Mucosa of stomach (tissue), 1 donor: Measurements from ENCODE around the gene MCEMP1.
A peak's percentile ranks its signal among the peaks of the same experiment; 100 is the strongest.

Experiments used
- H3K27me3 ChIP-seq: one replicate; pipeline ENCODE4 v1.7.0; 2013; ENCODE audit warnings: mild to moderate bottlenecking, low read length; ENCODE audit not compliant: control insufficient read depth, insufficient read depth
- H3K36me3 ChIP-seq: one replicate; pipeline ENCODE4 v1.7.0; 2013; ENCODE audit warnings: low read length; ENCODE audit not compliant: control insufficient read depth, insufficient read depth
- H3K4me1 ChIP-seq: one replicate; pipeline ENCODE4 v1.7.0; 2013; ENCODE audit warnings: mild to moderate bottlenecking, low read length; ENCODE audit not compliant: control insufficient read depth, insufficient read depth
- H3K4me3 ChIP-seq: one replicate; pipeline ENCODE4 v1.7.0; 2013; ENCODE audit warnings: low read length
- H3K9ac ChIP-seq: one replicate; pipeline ENCODE4 v1.7.0; 2013; ENCODE audit warnings: mild to moderate bottlenecking, low read length, moderate library complexity
- H3K9me3 ChIP-seq: one replicate; pipeline ENCODE4 v1.7.0; 2013; ENCODE audit warnings: mild to moderate bottlenecking, low read length, moderate library complexity; ENCODE audit not compliant: control insufficient read depth
- donor health status: Pancreatic carcinoma.

MCEMP1 gene

GRCh38 chr19:7678971-7679751 is 2.3 kb downstream of the MCEMP1 start:
- Histone ChIP-seq H3K4me1 (peaks cover 11% of the 10 kb centered on the region), H3K9ac (no peak overlapping the region), H3K27me3 (peaks cover 23% of the 10 kb centered on the region), H3K4me3 (no peak overlapping the region), H3K36me3 (no peaks in the 10 kb centered on the region), H3K9me3 (no peaks in the 10 kb centered on the region)

DNA sequence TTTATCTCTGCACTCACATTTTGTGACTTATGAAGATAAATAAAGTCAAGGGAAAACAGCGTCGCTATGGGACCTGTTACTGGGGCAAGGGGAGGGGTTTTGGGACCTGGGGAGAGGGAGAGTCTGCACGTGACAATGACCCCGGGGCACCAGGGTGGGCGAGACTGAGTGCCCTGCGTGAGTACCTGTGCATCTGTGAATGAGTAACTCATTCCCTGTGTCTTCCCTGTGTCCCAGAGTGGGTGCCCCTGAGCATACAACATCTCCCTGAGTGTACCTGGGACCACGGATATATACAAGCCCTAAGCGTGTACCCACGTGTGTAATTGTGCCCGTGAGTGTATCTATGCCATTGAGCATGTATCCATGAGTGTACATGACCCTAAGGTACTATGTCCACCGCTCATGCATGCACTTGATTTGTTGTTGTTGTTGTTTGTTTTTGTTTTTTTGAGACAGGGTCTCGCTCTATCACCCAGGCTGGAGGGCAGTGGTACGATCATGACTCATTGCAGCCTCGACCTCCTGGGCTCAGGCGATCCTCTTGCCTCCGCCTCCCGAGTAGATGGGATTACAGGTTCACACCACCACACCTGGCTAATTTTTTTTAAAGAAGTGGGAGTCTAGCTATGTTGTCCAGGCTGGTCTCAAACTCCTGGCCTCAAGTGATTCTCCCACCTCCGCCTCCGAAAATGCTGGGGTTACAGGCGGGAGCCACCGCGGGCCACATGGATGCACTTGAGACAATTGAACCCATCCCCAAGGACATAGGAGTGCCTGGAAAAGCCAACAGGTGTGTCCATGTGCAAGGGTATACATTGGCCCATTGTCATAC is 3.1 kb downstream of the MCEMP1 start:
- no peaks in the 10 kb centered on the region for H3K36me3 ChIP-seq
- peak overlapping the region; percentile 93 for H3K9ac ChIP-seq
- no peaks in the 10 kb centered on the region for H3K9me3 ChIP-seq
- peaks cover 23% of the 10 kb centered on the region for H3K27me3 ChIP-seq
- H3K4me1 ChIP-seq: peaks cover 10% of the 10 kb centered on the region
- H3K4me3 ChIP-seq: peak overlapping the region; percentile 72

- Histone ChIP-seq H3K36me3 (no peaks in the 10 kb centered on the region), H3K4me3 (peak within 1 kb of the TSS; percentile 72), H3K9ac (peak within 1 kb of the TSS; percentile 93), H3K4me1 (peaks cover 10% of the 10 kb centered on the region), H3K27me3 (peaks cover 23% of the 10 kb centered on the region), H3K9me3 (no peaks in the 10 kb centered on the region)
These were observed 3.9 kb downstream of the MCEMP1 start, which contains the start of gene TRAPPC5 for GRCh38 chr19:7680606-7681339. TRAPPC5 (plus strand) TSS chr19:7680833; CDS start chr19:7682254, 1,421 bp downstream.

GRCh38 chr19:7681340-7682174 is 4.7 kb downstream of the MCEMP1 start:
- H3K4me1 ChIP-seq: peaks cover 10% of the 10 kb centered on the region
- H3K9me3 ChIP-seq: no peaks in the 10 kb centered on the region

GRCh38 chr19:7682175-7682855 is 5.4 kb downstream of the MCEMP1 start:
- H3K4me3 ChIP-seq: peak overlapping the region; percentile 72
- peak overlapping the region; percentile 93 for H3K9ac ChIP-seq

More at GRCh38 chr19:7681340-7682174, 4.7 kb downstream of the MCEMP1 start:
- Histone ChIP-seq H3K36me3 (no peaks in the 10 kb centered on the region), H3K27me3 (peaks cover 15% of the 10 kb centered on the region), H3K9ac (peak overlapping the region; percentile 93), H3K4me3 (peak overlapping the region; percentile 72)

GRCh38 chr19:7685546-7686445 is 8.9 kb downstream of the MCEMP1 start:
- Histone ChIP-seq H3K9me3 (no peaks in the 10 kb centered on the region), H3K4me1 (peaks cover 10% of the 10 kb centered on the region), H3K4me3 (no peak overlapping the region), H3K36me3 (no peaks in the 10 kb centered on the region), H3K27me3 (peaks cover 17% of the 10 kb centered on the region), H3K9ac (no peak overlapping the region)

More at GRCh38 chr19:7682175-7682855, 5.4 kb downstream of the MCEMP1 start:
- peaks cover 15% of the 10 kb centered on the region for H3K27me3 ChIP-seq
- peaks cover 10% of the 10 kb centered on the region for H3K4me1 ChIP-seq
- no peaks in the 10 kb centered on the region for H3K36me3 ChIP-seq
- no peaks in the 10 kb centered on the region for H3K9me3 ChIP-seq

DNA sequence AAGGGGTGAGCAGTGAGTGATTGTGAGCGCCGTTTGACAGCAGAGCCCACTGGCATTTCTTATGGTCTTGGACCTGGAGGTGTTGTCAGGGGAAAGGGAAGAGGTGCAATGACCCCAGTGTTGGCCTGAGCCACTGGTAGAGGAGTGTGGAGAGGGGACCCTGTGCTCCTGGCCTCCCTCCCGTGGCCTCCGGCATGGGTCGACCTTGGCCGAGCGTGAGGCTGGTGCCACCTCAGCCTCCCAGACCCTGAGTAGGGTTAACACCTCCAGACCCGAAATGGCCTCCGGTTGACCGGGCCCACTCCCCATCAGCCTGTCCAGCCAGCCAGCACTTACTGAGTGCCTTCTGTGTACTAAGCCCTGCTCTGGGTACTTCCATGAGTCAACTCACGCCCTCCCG is 10.3 kb downstream of the MCEMP1 start:
- no peaks in the 10 kb centered on the region for H3K36me3 ChIP-seq
- H3K9me3 ChIP-seq: no peaks in the 10 kb centered on the region
- no peak overlapping the region for H3K9ac ChIP-seq
- peaks cover 17% of the 10 kb centered on the region for H3K27me3 ChIP-seq
- peaks cover under 1% of the 10 kb centered on the region for H3K4me1 ChIP-seq
- no peak overlapping the region for H3K4me3 ChIP-seq

DNA sequence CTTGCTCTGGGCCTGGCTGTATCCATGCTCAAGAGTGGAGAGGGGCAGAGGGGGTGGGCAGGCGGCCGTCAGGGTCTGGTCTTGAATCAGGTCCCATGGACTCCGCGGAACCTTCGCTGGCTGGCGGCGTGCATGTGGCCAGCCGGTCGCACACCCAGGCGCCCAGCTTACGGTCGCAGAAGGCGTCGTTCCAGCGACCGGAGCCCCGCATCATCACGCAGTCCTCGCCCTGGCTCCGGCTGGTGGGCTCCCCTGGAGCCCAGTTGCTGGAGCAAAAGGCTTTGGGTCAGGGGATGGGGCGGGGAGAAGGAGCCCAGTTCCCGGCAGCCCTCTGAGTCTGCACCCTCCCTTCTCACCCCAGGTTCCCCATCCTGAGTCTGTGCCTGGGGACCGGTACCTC is 12.3 kb downstream of the MCEMP1 start:
- no peak overlapping the region for H3K9ac ChIP-seq
- H3K4me3 ChIP-seq: no peak overlapping the region
- H3K4me1 ChIP-seq: no peaks in the 10 kb centered on the region
- no peaks in the 10 kb centered on the region for H3K9me3 ChIP-seq
- no peaks in the 10 kb centered on the region for H3K36me3 ChIP-seq
- peaks cover 17% of the 10 kb centered on the region for H3K27me3 ChIP-seq

DNA sequence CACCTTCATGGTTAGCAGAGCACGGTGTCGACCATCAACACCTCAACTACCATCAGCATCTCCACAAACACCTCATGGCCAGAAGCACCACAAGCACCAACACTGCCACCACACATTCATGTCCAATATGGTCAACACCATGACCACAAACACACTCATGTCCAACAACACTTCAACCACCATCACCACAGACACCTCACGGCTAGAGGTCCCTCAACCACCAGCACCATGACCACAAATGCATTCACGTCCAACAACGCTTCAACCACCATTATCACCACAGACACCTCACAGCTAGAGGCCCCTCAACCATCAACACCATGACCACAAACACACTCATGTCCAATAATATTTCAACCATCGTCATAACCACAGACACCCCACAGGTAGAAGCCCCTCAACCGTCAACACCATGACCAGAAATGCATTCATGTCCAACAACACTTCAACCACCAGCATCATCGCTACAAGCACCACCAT is 13.9 kb downstream of the MCEMP1 start:
- H3K27me3 ChIP-seq: peaks cover 17% of the 10 kb centered on the region
- H3K36me3 ChIP-seq: no peaks in the 10 kb centered on the region
- H3K4me3 ChIP-seq: no peak overlapping the region
- H3K4me1 ChIP-seq: no peaks in the 10 kb centered on the region
- no peaks in the 10 kb centered on the region for H3K9me3 ChIP-seq
- H3K9ac ChIP-seq: no peak overlapping the region

- no peaks in the 10 kb centered on the region for H3K9me3 ChIP-seq
- peaks cover 17% of the 10 kb centered on the region for H3K27me3 ChIP-seq
- no peak overlapping the region for H3K4me3 ChIP-seq
- H3K9ac ChIP-seq: no peak overlapping the region
- H3K4me1 ChIP-seq: no peaks in the 10 kb centered on the region
- H3K36me3 ChIP-seq: no peaks in the 10 kb centered on the region
These were observed 14.6 kb downstream of the MCEMP1 start for GRCh38 chr19:7691497-7691896.
